Measurements from ENCODE around the gene ENPP7.

DNA sequence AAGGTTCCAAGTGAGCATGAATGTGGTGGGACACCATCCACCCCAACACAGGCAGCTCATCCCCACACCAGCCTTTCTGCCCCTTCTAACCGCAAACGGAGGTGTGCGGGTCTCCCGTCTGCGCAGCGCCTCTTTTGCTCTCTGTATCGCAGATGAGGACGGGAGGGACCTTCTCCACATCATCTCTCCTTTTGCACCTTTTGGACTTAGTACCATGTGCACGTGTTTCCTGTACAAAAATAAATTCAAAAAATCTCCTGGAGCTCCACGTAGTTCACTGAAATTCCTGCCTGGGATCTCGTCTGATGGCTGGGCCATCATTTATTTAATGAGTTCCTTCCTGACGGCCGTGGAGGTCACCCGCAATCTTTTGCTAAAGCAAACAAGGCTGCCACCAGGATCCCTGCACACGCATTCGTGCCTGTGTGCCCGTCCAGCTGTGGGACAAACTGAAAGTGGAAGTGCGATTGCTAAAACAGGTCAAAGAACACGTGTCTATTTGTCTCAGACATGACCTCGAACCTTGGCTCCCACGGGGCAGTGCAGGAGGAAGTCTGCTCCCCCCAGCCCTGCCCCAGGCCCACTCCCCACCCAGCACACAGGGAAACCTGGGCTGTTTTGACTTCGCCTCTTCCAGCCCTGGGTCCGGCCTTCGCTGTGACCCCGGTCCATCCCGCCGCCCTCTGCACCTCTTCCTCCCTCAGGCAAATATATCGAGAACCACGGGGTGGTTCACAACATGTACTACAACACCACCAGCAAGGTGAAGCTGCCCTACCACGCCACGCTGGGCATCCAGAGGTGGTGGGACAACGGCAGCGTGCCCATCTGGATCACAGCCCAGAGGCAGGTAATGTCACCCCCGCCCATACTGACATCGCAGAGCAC, 2.3 kb downstream of the ENPP7 start:
- TF ChIP-seq, protein P1, sequence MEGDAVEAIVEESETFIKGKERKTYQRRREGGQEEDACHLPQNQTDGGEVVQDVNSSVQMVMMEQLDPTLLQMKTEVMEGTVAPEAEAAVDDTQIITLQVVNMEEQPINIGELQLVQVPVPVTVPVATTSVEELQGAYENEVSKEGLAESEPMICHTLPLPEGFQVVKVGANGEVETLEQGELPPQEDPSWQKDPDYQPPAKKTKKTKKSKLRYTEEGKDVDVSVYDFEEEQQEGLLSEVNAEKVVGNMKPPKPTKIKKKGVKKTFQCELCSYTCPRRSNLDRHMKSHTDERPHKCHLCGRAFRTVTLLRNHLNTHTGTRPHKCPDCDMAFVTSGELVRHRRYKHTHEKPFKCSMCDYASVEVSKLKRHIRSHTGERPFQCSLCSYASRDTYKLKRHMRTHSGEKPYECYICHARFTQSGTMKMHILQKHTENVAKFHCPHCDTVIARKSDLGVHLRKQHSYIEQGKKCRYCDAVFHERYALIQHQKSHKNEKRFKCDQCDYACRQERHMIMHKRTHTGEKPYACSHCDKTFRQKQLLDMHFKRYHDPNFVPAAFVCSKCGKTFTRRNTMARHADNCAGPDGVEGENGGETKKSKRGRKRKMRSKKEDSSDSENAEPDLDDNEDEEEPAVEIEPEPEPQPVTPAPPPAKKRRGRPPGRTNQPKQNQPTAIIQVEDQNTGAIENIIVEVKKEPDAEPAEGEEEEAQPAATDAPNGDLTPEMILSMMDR (IDR thresholded peaks at IDR 0.05) = no peak
- TF ChIP-seq POLR2A (IDR thresholded peaks at IDR 0.05) = no peak
